Body of pancreas (tissue), 4 donors: Measurements from ENCODE around the gene CEP104. TPM values are rescaled to one million over a fixed set of nuclear protein-coding genes. Genes with fewer than 3 reads are reported as not detected.

Experiments used
- ATAC-seq: fragments of 150-250 bp; one replicate; pipeline ENCODE4 v1.9.1; 2016
- DNase-seq, 4 donors: peaks; one replicate each; pipeline ENCODE4 v3.0.0-alpha.2; 2019
- H3K27ac ChIP-seq, 4 donors: fragments of 200-600 bp; sonication (generic); 1 replicate in 3 of 4; 2 replicates in 1 of 4; pipeline versions ENCODE4 v1.5.1 to v1.6.1; 2016 to 2019; ENCODE audit warnings: mild to moderate bottlenecking in 1 of 4, mixed read lengths in 1 of 4, moderate library complexity in 1 of 4
- H3K27me3 ChIP-seq, 2 donors: fragments of 200-600 bp; sonication (generic); one replicate each; pipeline ENCODE4 v1.6.0; 2016; ENCODE audit warnings: mild to moderate bottlenecking in 1 of 2
- H3K36me3 ChIP-seq, 2 donors: fragments of 200-600 bp; sonication (generic); replicated peaks in 1 of 2; 2 replicates each; pipeline ENCODE4 v1.5.1; 2016; ENCODE audit warnings: low read depth in 2 of 2; ENCODE audit not compliant: insufficient read depth in 1 of 2
- H3K4me1 ChIP-seq: fragments of 200-600 bp; sonication (generic); one replicate; pipeline ENCODE4 v1.6.0; 2016
- H3K4me3 ChIP-seq, 2 donors: fragments of 200-600 bp; sonication (generic); 1 replicate in 1 of 2; 2 replicates in 1 of 2; pipeline ENCODE4 v1.5.1; 2016 to 2019
- H3K9me3 ChIP-seq, 3 donors: fragments of 200-600 bp; sonication (generic); 1 replicate in 2 of 3; 2 replicates in 1 of 3; pipeline ENCODE4 v1.5.1; 2016
- POLR2A ChIP-seq, 3 donors: fragments of 450-650 bp; IDR thresholded peaks; one replicate each; pipeline ENCODE4 v1.6.1; 2016; ENCODE audit warnings: antibody characterized with exemption in 3 of 3, mild to moderate bottlenecking in 2 of 3
- WGBS, 2 donors: methylation state at CpG; one replicate each; pipeline ENCODE4 v1.1.5; 2017; 5-methylcytosine and 5-hydroxymethylcytosine counted together
- intact Hi-C: fragments of 100-400 bp; cut with DNase I; formaldehyde crosslinking; loops from one replicate; pipeline ENCODE4 v1.15.1; 2023
- total RNA-seq, 2 donors: library from RNA; depleted of rRNA; stranded (reverse); fragments of >200 nt; gene quantifications; one replicate each; pipeline ENCODE4 v1.1.0, GENCODE V29; 2016
- TF ChIP-seq, protein P1 (sequence below), 7 experiments: fragments of 450-650 bp in 4 of 7; fragments of 200-600 bp in 3 of 7; sonication (generic) in 3 of 7; IDR thresholded peaks; one replicate each; pipeline ENCODE4 v1.5.1; 2016 to 2019; ENCODE audit warnings: antibody characterized with exemption in 7 of 7

CEP104 gene
- total RNA-seq, 2 donors from 2014 or later: 17.9 to 22.1 TPM

DNA sequence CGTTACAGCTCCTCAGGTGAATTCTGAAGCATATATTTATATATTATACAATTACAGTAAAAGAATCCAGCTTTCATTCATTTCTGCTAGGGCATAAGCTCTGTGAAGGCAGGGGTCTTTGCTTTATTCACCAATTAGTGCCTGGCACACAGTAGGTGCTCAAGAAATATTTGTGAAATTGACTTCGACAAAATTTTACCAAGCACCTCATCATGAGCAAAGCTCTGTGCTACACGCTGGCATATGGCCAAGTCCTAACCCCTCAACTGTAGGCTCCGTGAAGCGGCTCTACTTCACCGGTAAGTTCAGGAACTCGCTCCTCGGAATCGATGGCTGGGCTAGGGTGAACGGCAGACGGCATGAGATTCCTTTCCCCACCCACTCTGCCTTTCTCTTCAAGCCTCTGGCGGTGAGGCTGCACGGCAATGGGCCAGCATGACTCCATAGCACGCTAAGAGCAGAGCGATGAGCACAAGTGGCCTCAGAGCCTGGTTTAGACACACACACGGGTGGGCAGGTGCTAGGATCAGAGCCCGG lies 34.4 kb upstream of the CEP104 start:
- TF ChIP-seq, protein P1, sequence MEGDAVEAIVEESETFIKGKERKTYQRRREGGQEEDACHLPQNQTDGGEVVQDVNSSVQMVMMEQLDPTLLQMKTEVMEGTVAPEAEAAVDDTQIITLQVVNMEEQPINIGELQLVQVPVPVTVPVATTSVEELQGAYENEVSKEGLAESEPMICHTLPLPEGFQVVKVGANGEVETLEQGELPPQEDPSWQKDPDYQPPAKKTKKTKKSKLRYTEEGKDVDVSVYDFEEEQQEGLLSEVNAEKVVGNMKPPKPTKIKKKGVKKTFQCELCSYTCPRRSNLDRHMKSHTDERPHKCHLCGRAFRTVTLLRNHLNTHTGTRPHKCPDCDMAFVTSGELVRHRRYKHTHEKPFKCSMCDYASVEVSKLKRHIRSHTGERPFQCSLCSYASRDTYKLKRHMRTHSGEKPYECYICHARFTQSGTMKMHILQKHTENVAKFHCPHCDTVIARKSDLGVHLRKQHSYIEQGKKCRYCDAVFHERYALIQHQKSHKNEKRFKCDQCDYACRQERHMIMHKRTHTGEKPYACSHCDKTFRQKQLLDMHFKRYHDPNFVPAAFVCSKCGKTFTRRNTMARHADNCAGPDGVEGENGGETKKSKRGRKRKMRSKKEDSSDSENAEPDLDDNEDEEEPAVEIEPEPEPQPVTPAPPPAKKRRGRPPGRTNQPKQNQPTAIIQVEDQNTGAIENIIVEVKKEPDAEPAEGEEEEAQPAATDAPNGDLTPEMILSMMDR (IDR thresholded peaks at IDR 0.05): no peak
- TF ChIP-seq POLR2A (IDR thresholded peaks at IDR 0.05): no peak
- peaks cover 7% of the 10 kb centered on the region in 2 donors for H3K36me3 ChIP-seq
- WGBS, 2 donors: 91 to 93% methylated on average over 15 to 17 of the region's 17 CpGs
- H3K4me3 ChIP-seq: no peak overlapping the region
- intact Hi-C loops: no loop called here
- DNase-seq: no peak
- no peaks in the 10 kb centered on the region for H3K27me3 ChIP-seq
- no peak for ATAC-seq
- H3K27ac ChIP-seq: peak overlapping the region in 1 of 4 donors; percentile 8
- H3K4me1 ChIP-seq: peaks cover 6% of the 10 kb centered on the region
- H3K9me3 ChIP-seq: no peaks in the 10 kb centered on the region

DNA sequence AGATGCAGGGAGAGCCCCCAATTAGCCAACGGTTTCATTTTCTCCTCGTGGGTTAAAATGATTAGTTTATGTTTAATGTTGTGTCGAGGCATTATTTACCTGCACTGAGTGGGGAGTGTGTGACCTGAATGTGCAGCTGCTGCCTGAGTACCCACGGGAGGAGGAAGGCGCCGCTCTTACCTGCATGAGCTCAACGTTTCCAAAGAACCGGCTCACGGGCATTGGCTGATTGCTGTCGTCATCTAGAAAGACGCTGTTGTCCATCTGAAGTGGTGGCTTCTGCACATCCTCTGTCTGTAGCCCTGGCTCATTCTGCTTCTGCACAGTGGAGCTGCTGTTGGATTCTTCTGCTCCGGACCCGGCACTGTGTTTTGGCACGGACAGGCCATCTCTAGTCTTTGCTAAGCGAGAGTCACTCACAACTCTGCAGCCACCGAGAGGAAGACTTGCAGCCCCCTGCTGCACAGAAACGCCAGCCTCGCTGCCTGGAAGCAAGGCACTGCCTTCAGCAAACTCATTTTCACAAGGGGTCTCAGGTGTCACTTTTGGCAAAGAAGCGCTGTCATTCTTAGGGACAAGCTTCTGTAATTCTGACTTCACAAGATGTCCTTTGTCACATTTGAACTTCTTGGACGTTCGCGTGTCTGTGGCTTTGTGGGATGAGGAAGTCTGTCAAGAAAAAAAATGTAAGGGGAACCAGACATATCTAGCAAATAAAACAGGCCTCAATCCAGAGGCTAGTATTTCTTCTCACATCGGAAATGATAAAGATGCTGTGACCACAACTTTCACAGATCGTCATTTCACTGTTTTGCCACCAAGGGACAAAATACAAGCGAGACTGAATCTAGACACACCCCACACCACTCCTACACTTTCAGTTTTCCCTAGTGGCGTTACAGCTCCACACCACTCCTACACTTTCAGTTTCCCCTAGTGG lies 33.6 kb upstream of the CEP104 start:
- no peak overlapping the region for H3K4me3 ChIP-seq
- ATAC-seq: no peak
- 78 to 84% methylated on average over 26 of the region's 26 CpGs for WGBS, 2 donors

DNA sequence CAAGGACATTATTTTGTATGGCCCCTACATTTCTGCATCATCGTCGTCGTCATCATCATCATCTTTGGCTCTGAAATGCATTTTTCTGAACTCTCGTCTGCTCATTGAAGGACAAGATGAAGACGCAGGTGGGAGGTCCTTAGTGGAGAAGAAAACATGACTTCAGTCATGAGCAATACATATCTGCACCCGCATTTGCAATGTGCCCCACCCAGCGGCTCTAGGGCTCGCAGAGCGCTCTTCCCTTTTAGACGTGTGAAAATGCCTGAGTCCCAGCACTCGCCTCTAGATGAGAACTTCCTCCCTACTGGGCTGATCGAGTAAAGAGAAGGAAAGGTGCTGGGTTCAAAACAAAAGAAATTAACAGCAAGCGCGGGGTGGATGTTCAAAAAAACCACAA lies 32.9 kb upstream of the CEP104 start:
- peaks cover 7 to 14% of the 10 kb centered on the region in 2 donors for H3K36me3 ChIP-seq
- intact Hi-C loops: no loop called here
- no peak overlapping the region for H3K27ac ChIP-seq
- WGBS, 2 donors: 89 to 97% methylated on average over 14 of the region's 14 CpGs
- H3K4me3 ChIP-seq: no peak overlapping the region
- no peaks in the 10 kb centered on the region for H3K27me3 ChIP-seq
- H3K9me3 ChIP-seq: no peaks in the 10 kb centered on the region
- peaks cover 6% of the 10 kb centered on the region for H3K4me1 ChIP-seq
- no peak for ATAC-seq
- TF ChIP-seq, protein P1 (IDR thresholded peaks at IDR 0.05): no peak
- no peak for TF ChIP-seq POLR2A (IDR thresholded peaks at IDR 0.05)
- DNase-seq: no peak

More for the DNA sequence above, 33.6 kb upstream of the CEP104 start:
- intact Hi-C loops: no loop called here
- TF ChIP-seq, protein P1 (IDR thresholded peaks at IDR 0.05): peak in 1 of 7 experiments; percentile 12
- no peak for TF ChIP-seq POLR2A (IDR thresholded peaks at IDR 0.05)
- Histone ChIP-seq H3K9me3 (no peaks in the 10 kb centered on the region), H3K4me1 (peaks cover 6% of the 10 kb centered on the region), H3K27me3 (no peaks in the 10 kb centered on the region), H3K27ac (peak overlapping the region in 1 of 4 donors; percentile 8), H3K36me3 (peaks cover 7 to 11% of the 10 kb centered on the region in 2 donors)
- DNase-seq: no peak

DNA sequence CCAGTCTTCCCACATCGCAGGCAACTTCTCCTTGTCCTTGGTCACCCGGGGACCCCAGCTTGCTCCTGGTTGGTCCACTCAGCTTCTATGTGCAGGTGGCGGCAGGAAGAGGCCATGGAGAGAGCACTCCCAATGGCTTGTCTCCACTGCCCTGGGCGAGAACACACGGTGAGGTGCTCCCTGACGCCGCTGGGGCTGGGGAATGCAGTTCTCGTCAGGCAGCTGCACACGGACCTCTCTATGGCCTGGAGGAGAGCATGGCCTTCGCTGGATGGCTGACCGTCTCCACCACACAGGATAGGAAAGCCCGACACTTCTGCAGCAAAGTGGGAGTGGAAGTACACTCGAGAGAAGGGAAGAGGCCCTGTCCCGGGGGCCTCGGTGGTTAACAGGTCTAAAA lies 31.3 kb upstream of the CEP104 start:
- H3K27me3 ChIP-seq: no peaks in the 10 kb centered on the region
- no peak overlapping the region for H3K27ac ChIP-seq
- peaks cover 7 to 14% of the 10 kb centered on the region in 2 donors for H3K36me3 ChIP-seq
- H3K4me3 ChIP-seq: no peak overlapping the region
- intact Hi-C loops: no loop called here
- H3K9me3 ChIP-seq: no peaks in the 10 kb centered on the region
- DNase-seq: no peak
- WGBS, 2 donors: 80 to 89% methylated on average over 9 to 15 of the region's 15 CpGs
- ATAC-seq: no peak
- TF ChIP-seq POLR2A (IDR thresholded peaks at IDR 0.05): no peak
- TF ChIP-seq, protein P1 (IDR thresholded peaks at IDR 0.05): no peak
- H3K4me1 ChIP-seq: peaks cover 6% of the 10 kb centered on the region
